GM12878 (cell line): ENCODE results near the gene KCNN3. TPM values are rescaled to one million over a fixed set of nuclear protein-coding genes. Genes with fewer than 3 reads are reported as not detected.

Source experiments
- ATAC-seq: fragments of 200-7000 bp; cut with Tn5 transposase; 3 replicates; pipeline ENCODE4 v1.9.1; 2020; ENCODE audit warnings: mild to moderate bottlenecking, moderate library complexity
- BruUV-seq: library from RNA; stranded (reverse); fragments of 400-500 nt; replicated peaks from 2 replicates; lab custom pipeline; 2021; lab: Mats Ljungman, UMichigan
- CTCF ChIA-PET: fragments of 300-600 bp; sonication (Branson Sonifier 250); formaldehyde crosslinking; extraction: SDS; loops from one replicate; lab custom pipeline; 2021; ENCODE audit warnings: inconsistent platforms; lab: Yijun Ruan, JAX
- POLR2A ChIA-PET: fragments of 350-600 bp; formaldehyde crosslinking; extraction: SDS; loops from one replicate; lab custom pipeline; 2021; ENCODE audit warnings: inconsistent platforms; lab: Charles Lee
- RAD21 ChIA-PET: fragments of 300-600 bp; sonication (Branson Sonifier 250); formaldehyde crosslinking; loops from one replicate; lab custom pipeline; 2023; ENCODE audit warnings: antibody characterized with exemption; ENCODE audit not compliant: unreplicated experiment; lab: Charles Lee
- SMC1A ChIA-PET: fragments of 300-600 bp; sonication (Branson Sonifier 250); formaldehyde crosslinking; loops from one replicate; lab custom pipeline; 2023; ENCODE audit not compliant: unreplicated experiment, uncharacterized antibody; lab: Charles Lee
- DNase-seq: peaks from one replicate; pipeline ENCODE4 v3.0.0-alpha.2; 2011; ENCODE audit warnings: low read depth, low spot score
- FAIRE-seq: peaks from 3 replicates; lab custom pipeline; 2011; peaks lifted over from hg19 to GRCh38; lab: Jason Lieb, UNC
- H2AFZ ChIP-seq: 2 replicates; pipeline ENCODE4 v1.6.0; 2011; ENCODE audit warnings: low read depth, low read length, control low read depth; ENCODE audit not compliant: control insufficient read depth
- H3K27ac ChIP-seq: 2 replicates; pipeline ENCODE4 v1.5.1; 2011; ENCODE audit warnings: control low read depth; ENCODE audit not compliant: control insufficient read depth, insufficient read depth
- H3K27me3 ChIP-seq, 2 experiments: replicated peaks in 1 of 2; 2 replicates each; pipeline versions ENCODE4 v1.6.0 to v1.6.1; 2011; ENCODE audit warnings: low read length in 1 of 2; ENCODE audit not compliant: control insufficient read depth in 2 of 2, insufficient read depth in 2 of 2
- H3K36me3 ChIP-seq, 2 experiments: 2 replicates each; pipeline ENCODE4 v1.5.1; 2011; ENCODE audit warnings: low read length in 1 of 2; ENCODE audit not compliant: control insufficient read depth in 2 of 2, insufficient read depth in 2 of 2
- H3K4me1 ChIP-seq: 2 replicates; pipeline ENCODE4 v1.6.1; 2011; ENCODE audit warnings: mild to moderate bottlenecking, low read length, moderate library complexity, mixed read lengths; ENCODE audit not compliant: control insufficient read depth, insufficient read depth
- H3K4me2 ChIP-seq: 2 replicates; pipeline ENCODE4 v1.6.0; 2011; ENCODE audit warnings: control low read depth; ENCODE audit not compliant: control insufficient read depth, insufficient read depth
- H3K4me3 ChIP-seq: fragments of 200-600 bp; sonication (generic); 2 replicates; pipeline ENCODE4 v1.5.1; 2016
- H3K79me2 ChIP-seq: 2 replicates; pipeline ENCODE4 v1.6.0; 2011; ENCODE audit warnings: low read length; ENCODE audit not compliant: control insufficient read depth, insufficient read depth
- H3K9ac ChIP-seq: 2 replicates; pipeline ENCODE4 v1.8.0; 2011; ENCODE audit warnings: low read length, control low read depth, mixed read lengths; ENCODE audit not compliant: control insufficient read depth, insufficient read depth
- H3K9me3 ChIP-seq: replicated peaks from 3 replicates; pipeline ENCODE4 v1.5.1; 2011; ENCODE audit warnings: mild to moderate bottlenecking, low read length; ENCODE audit not compliant: control insufficient read depth, insufficient read depth
- H4K20me1 ChIP-seq: 2 replicates; pipeline ENCODE4 v1.6.0; 2011; ENCODE audit not compliant: control insufficient read depth, insufficient read depth
- CREB1 ChIP-seq: IDR thresholded peaks from 2 replicates; pipeline ENCODE4 v1.6.1; 2012; ENCODE audit warnings: low read depth, mild to moderate bottlenecking, inconsistent platforms
- FOXM1 ChIP-seq: IDR thresholded peaks from 2 replicates; pipeline ENCODE4 v1.6.1; 2012; ENCODE audit warnings: low read depth, mild to moderate bottlenecking, inconsistent platforms, low read length, moderate library complexity
- GATAD2B ChIP-seq: fragments of 450-650 bp; conservative IDR thresholded peaks from 2 replicates; pipeline ENCODE4 v1.6.1; 2017; ENCODE audit warnings: low read depth, mild to moderate bottlenecking, moderate library complexity
- HCFC1 ChIP-seq: fragments of 150-350 bp; IDR thresholded peaks from 2 replicates; pipeline ENCODE4 v1.6.1; 2014; ENCODE audit warnings: low read length
- HDGF ChIP-seq: fragments of 450-650 bp; IDR thresholded peaks from 2 replicates; pipeline ENCODE4 v1.6.1; 2016; ENCODE audit warnings: antibody characterized with exemption
- IKZF2 ChIP-seq, 2 experiments: fragments of 450-650 bp; IDR thresholded peaks; 2 replicates each; pipeline ENCODE4 v1.6.1; 2017; ENCODE audit warnings: mild to moderate bottlenecking in 2 of 2, moderate library complexity in 2 of 2
- JUNB ChIP-seq: IDR thresholded peaks from 2 replicates; pipeline ENCODE4 v1.6.1; 2016; ENCODE audit warnings: antibody characterized with exemption, mild to moderate bottlenecking
- KAT2A ChIP-seq: conservative IDR thresholded peaks from 2 replicates; pipeline ENCODE4 v1.6.1; 2011; ENCODE audit warnings: low read depth, low read length; ENCODE audit not compliant: control insufficient read depth
- LARP7 ChIP-seq: fragments of 450-650 bp; IDR thresholded peaks from 2 replicates; pipeline ENCODE4 v1.6.1; 2017; ENCODE audit warnings: mild to moderate bottlenecking
- NBN ChIP-seq: fragments of 450-650 bp; IDR thresholded peaks from 2 replicates; pipeline ENCODE4 v1.6.1; 2016
- NFIC ChIP-seq: IDR thresholded peaks from 2 replicates; pipeline ENCODE4 v1.6.1; 2012; ENCODE audit warnings: low read depth, mild to moderate bottlenecking, inconsistent platforms, low read length, moderate library complexity
- SIN3A ChIP-seq: IDR thresholded peaks from 2 replicates; pipeline ENCODE4 v1.6.1; 2012; ENCODE audit warnings: low read depth, low read length, improper control_type of control experiment
- SUZ12 ChIP-seq: fragments of 200-600 bp; sonication (generic); IDR thresholded peaks from one replicate; pipeline ENCODE4 v1.6.1; 2018; ENCODE audit warnings: antibody characterized with exemption, mild to moderate bottlenecking; ENCODE audit not compliant: unreplicated experiment
- YBX1 ChIP-seq: fragments of 450-650 bp; IDR thresholded peaks from 2 replicates; pipeline ENCODE4 v1.6.1; 2016; ENCODE audit warnings: antibody characterized with exemption
- WGBS: methylation state at CpG from one replicate; pipeline ENCODE4 v1.1.6; 2016; ENCODE audit warnings: low lambda C conversion rate; ENCODE audit not compliant: insufficient replicate concordance, insufficient coverage; ENCODE audit errors: missing lambda C conversion rate; 5-methylcytosine and 5-hydroxymethylcytosine counted together
- in situ Hi-C: fragments of 300-500 bp; cut with MboI; formaldehyde crosslinking; loops from 9 replicates; pipeline ENCODE4 v1.14.3; 2018; ENCODE audit warnings: mixed read lengths
- intact Hi-C: fragments of 100-400 bp; cut with micrococcal nuclease; formaldehyde crosslinking; loops from one replicate; pipeline ENCODE4 v1.14.2; 2022; ENCODE audit not compliant: unreplicated experiment
- polyA plus RNA-seq, 11 experiments: library from polyadenylated mRNA; depleted of rRNA in 4 of 11; unstranded in 6 of 11; stranded (reverse) in 5 of 11; fragments of >200 nt; fragmentation: Nextera tagmentation in 4 of 11; fragmentation: Illumina TruSeq in 1 of 11; extraction: Ambion mirVana in 4 of 11; extraction: Trizol in 1 of 11; gene quantifications; 1 replicate in 1 of 11; 2 replicates in 10 of 11; pipeline versions ENCODE4 v1.2.1 to v1.2.3, GENCODE V29; 2011 to 2016; ENCODE audit warnings: inconsistent platforms in 2 of 11, missing spikeins in 2 of 11, low read depth in 1 of 11
- total RNA-seq, 4 experiments: library from RNA; depleted of rRNA in 3 of 4; stranded (reverse); fragments of >200 nt in 3 of 4; fragmentation: Illumina TruSeq in 1 of 4; extraction: Trizol in 1 of 4; gene quantifications; 2 replicates each; pipeline versions ENCODE4 v1.2.1 to v1.2.3, GENCODE V29; 2013 to 2021
- TF ChIP-seq, protein P1 (sequence below): fragments of 450-650 bp; IDR thresholded peaks from 2 replicates; pipeline ENCODE4 v1.6.1; 2017; ENCODE audit warnings: low read depth, mild to moderate bottlenecking, moderate library complexity
- TF ChIP-seq, protein P2 (sequence below): fragments of 450-650 bp; formaldehyde crosslinking; IDR thresholded peaks from 2 replicates; pipeline ENCODE4 v1.4.0; 2022; ENCODE audit warnings: mild to moderate bottlenecking, moderate library complexity
- TF ChIP-seq, protein P3 (sequence below): fragments of 450-650 bp; IDR thresholded peaks from 2 replicates; pipeline ENCODE4 v1.6.1; 2018; ENCODE audit warnings: borderline replicate concordance, mild to moderate bottlenecking; ENCODE audit not compliant: partially characterized antibody

KCNN3 gene
- total and polyA plus RNA-seq, 10 of the 15 experiments (the other 5 are each of a cell fraction or from before 2014, with no cell fraction given) = 3.5 to 26.4 (median 14.9) TPM

DNA sequence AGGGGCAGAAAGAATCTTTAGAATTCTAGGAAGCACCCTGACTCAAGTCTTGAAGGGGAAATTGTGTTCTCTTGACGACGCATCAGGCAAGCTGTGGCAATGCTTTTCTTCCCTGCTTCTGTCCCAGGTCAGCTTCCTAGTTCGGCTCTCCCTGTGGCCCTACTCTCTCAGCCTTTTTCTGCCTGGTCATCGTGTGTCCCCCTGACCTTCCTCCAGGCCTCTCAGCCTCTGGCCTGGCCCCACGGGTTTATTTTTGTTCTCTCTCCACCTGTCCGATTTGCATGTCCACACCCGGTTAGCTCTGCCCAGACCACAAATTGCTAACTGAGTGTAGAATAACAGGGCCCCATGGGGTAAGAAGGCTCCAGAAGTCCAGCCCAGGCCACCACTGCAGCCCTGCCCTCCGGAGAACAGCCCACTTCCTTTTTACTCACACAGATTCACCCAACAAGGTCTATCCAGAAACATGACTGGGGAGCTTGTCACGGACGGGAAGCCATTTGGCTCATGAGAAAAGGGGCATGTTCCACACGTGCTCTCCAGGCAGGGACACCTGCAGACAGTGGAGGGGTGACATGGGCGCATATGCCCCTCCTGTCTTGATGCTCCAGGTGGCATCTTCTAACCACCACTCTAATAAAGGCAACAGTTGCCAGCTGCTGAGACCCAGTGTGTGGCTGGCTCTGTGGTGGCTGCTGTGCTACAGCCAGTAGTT lies 9.8 kb downstream of the KCNN3 start:
- Histone ChIP-seq H3K4me3 (peak overlapping the region; percentile 84; the same call in 1 of the 2 replicates), H4K20me1 (no peaks in the 10 kb centered on the region), H3K79me2 (peaks cover 80% of the 10 kb centered on the region), H3K27ac (peak overlapping the region; percentile 79), H3K9ac (peak overlapping the region; percentile 55), H3K27me3 (no peaks in the 10 kb centered on the region), H3K9me3 (no peaks in the 10 kb centered on the region), H3K36me3 (no peaks in the 10 kb centered on the region), H3K4me2 (peak overlapping the region; percentile 98), H2AFZ (peak overlapping the region; percentile 57), H3K4me1 (peaks cover 83% of the 10 kb centered on the region)
- FAIRE-seq (peak; percentile 77), DNase-seq (peak; percentile 96), ATAC-seq (peak; percentile 75)
- WGBS = under 1% methylated on average over 12 of the region's 12 CpGs
- RAD21 ChIA-PET = interaction anchor here (0.9 to 11.6 kb wide), 15 partner anchors 10 to 301 kb away, joined by 3 to 254 read pairs (median 10); partner anchors contain the start of genes KCNN3 and PMVK
- CTCF ChIA-PET = interaction anchor here (0.6 to 3.5 kb wide), 17 partner anchors 9 to 301 kb away, joined by 3 to 34 read pairs (median 6); partner anchors contain the start of gene KCNN3
- intact Hi-C loops = loop anchor here (1.0 kb wide), 1 partner anchor 53 kb away; no protein-coding TSS in a partner anchor
- BruUV-seq = TSS peak; percentile 81
- SMC1A ChIA-PET = interaction anchor here (1.1 to 7.8 kb wide), 14 partner anchors 8 to 191 kb away, joined by 3 to 101 read pairs (median 17); partner anchors contain the start of gene KCNN3
- POLR2A ChIA-PET = interaction anchor here (0.9 to 11.8 kb wide), 7 partner anchors 10 to 80 kb away, joined by 3 to 204 read pairs (median 4); partner anchors contain the start of genes KCNN3 and PMVK
- in situ Hi-C loops = no loop called here
- no peak for TF ChIP-seq KAT2A
- peak; percentile 86; the same call in 1 of the 2 replicates for TF ChIP-seq NBN
- no peak for TF ChIP-seq FOXM1
- no peak for TF ChIP-seq CREB1
- no peak for TF ChIP-seq NFIC
- TF ChIP-seq JUNB = no peak; the same call in 1 of the 2 replicates
- TF ChIP-seq YBX1 = no peak
- peak; percentile 70; the same call in 1 of the 2 replicates for TF ChIP-seq SIN3A
- no peak for TF ChIP-seq LARP7
- TF ChIP-seq, protein P1, sequence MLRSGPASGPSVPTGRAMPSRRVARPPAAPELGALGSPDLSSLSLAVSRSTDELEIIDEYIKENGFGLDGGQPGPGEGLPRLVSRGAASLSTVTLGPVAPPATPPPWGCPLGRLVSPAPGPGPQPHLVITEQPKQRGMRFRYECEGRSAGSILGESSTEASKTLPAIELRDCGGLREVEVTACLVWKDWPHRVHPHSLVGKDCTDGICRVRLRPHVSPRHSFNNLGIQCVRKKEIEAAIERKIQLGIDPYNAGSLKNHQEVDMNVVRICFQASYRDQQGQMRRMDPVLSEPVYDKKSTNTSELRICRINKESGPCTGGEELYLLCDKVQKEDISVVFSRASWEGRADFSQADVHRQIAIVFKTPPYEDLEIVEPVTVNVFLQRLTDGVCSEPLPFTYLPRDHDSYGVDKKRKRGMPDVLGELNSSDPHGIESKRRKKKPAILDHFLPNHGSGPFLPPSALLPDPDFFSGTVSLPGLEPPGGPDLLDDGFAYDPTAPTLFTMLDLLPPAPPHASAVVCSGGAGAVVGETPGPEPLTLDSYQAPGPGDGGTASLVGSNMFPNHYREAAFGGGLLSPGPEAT = peak; percentile 76
- TF ChIP-seq IKZF2 (IDR thresholded peaks at IDR 0.05) = peak; percentile 65 to 69
- TF ChIP-seq, protein P2, sequence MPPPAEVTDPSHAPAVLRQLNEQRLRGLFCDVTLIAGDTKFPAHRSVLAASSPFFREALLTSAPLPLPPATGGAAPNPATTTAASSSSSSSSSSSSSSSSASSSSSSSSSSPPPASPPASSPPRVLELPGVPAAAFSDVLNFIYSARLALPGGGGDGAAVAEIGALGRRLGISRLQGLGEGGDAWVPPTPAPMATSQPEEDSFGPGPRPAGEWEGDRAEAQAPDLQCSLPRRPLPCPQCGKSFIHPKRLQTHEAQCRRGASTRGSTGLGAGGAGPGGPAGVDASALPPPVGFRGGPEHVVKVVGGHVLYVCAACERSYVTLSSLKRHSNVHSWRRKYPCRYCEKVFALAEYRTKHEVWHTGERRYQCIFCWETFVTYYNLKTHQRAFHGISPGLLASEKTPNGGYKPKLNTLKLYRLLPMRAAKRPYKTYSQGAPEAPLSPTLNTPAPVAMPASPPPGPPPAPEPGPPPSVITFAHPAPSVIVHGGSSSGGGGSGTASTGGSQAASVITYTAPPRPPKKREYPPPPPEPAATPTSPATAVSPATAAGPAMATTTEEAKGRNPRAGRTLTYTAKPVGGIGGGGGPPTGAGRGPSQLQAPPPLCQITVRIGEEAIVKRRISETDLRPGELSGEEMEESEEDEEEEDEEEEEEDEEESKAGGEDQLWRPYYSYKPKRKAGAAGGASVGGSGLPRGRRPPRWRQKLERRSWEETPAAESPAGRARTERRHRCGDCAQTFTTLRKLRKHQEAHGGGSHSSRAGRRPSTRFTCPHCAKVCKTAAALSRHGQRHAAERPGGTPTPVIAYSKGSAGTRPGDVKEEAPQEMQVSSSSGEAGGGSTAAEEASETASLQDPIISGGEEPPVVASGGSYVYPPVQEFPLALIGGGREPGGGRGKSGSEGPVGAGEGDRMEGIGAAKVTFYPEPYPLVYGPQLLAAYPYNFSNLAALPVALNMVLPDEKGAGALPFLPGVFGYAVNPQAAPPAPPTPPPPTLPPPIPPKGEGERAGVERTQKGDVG = no peak
- peak; percentile 70; the same call in 1 of the 2 replicates for TF ChIP-seq GATAD2B
- TF ChIP-seq, protein P3, sequence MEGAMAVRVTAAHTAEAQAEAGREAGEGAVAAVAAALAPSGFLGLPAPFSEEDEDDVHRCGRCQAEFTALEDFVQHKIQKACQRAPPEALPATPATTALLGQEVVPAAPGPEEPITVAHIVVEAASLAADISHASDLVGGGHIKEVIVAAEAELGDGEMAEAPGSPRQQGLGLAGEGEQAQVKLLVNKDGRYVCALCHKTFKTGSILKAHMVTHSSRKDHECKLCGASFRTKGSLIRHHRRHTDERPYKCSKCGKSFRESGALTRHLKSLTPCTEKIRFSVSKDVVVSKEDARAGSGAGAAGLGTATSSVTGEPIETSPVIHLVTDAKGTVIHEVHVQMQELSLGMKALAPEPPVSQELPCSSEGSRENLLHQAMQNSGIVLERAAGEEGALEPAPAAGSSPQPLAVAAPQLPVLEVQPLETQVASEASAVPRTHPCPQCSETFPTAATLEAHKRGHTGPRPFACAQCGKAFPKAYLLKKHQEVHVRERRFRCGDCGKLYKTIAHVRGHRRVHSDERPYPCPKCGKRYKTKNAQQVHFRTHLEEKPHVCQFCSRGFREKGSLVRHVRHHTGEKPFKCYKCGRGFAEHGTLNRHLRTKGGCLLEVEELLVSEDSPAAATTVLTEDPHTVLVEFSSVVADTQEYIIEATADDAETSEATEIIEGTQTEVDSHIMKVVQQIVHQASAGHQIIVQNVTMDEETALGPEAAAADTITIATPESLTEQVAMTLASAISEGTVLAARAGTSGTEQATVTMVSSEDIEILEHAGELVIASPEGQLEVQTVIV = no peak
- peak; percentile 27; the same call in 1 of the 2 replicates for TF ChIP-seq HCFC1
- no peak for TF ChIP-seq SUZ12
- no peak for TF ChIP-seq HDGF
